Central memory CD8-positive, alpha-beta T cell (primary cell): ENCODE measurements around the gene VWA5B1.

Experiments used
- ATAC-seq: fragments of 150-1000 bp; cut with Tn5 transposase; replicated peaks from 2 replicates; pipeline ENCODE4 v1.10.0; 2022; ENCODE audit warnings: mild to moderate bottlenecking, moderate FRiP score, moderate number of reproducible peaks; ENCODE audit not compliant: poor library complexity, severe bottlenecking; ENCODE audit errors: extremely low read depth
- DNase-seq, 2 donors: peaks; one replicate each; pipeline ENCODE4 v3.0.0; 2021; ENCODE audit warnings: low spot score in 2 of 2
- H3K27ac Mint-ChIP-seq: one replicate; pipeline ENCODE4 v1.8.0; 2022; ENCODE audit warnings: low read depth, mild to moderate bottlenecking, moderate library complexity, mixed read lengths
- H3K27me3 Mint-ChIP-seq: one replicate; pipeline ENCODE4 v1.8.0; 2022; ENCODE audit warnings: mixed read lengths
- H3K36me3 Mint-ChIP-seq: one replicate; pipeline ENCODE4 v1.8.0; 2022; ENCODE audit warnings: mild to moderate bottlenecking, moderate library complexity, mixed read lengths; ENCODE audit not compliant: insufficient read depth
- H3K4me1 Mint-ChIP-seq: one replicate; pipeline ENCODE4 v1.8.0; 2022; ENCODE audit warnings: mixed read lengths
- H3K4me3 Mint-ChIP-seq: one replicate; pipeline ENCODE4 v1.8.0; 2022; ENCODE audit warnings: mild to moderate bottlenecking, moderate library complexity, mixed read lengths
- H3K9me3 Mint-ChIP-seq: one replicate; pipeline ENCODE4 v1.8.0; 2022; ENCODE audit warnings: mixed read lengths

The VWA5B1 gene

GRCh38 chr1:20318521-20318920 lies 27.8 kb downstream of the VWA5B1 start:
- no peak overlapping the region for H3K27ac Mint-ChIP-seq
- DNase-seq (no peak), ATAC-seq (no peak)
- H3K9me3 Mint-ChIP-seq: no peaks in the 10 kb centered on the region
- peaks cover 2% of the 10 kb centered on the region for H3K36me3 Mint-ChIP-seq
- no peak overlapping the region for H3K4me3 Mint-ChIP-seq
- peaks cover 12% of the 10 kb centered on the region for H3K27me3 Mint-ChIP-seq
- peaks cover 34% of the 10 kb centered on the region for H3K4me1 Mint-ChIP-seq

- peaks cover 35% of the 10 kb centered on the region for H3K4me1 Mint-ChIP-seq
- H3K27ac Mint-ChIP-seq: no peak overlapping the region
- no peaks in the 10 kb centered on the region for H3K9me3 Mint-ChIP-seq
- no peak overlapping the region for H3K4me3 Mint-ChIP-seq
- H3K36me3 Mint-ChIP-seq: peaks cover 2% of the 10 kb centered on the region
- peaks cover 12% of the 10 kb centered on the region for H3K27me3 Mint-ChIP-seq
- DNase-seq (no peak), ATAC-seq (no peak)
Measured at GRCh38 chr1:20318971-20319370, 28.3 kb downstream of the VWA5B1 start.

- Mint-ChIP-seq H3K36me3 (peaks cover 2% of the 10 kb centered on the region), H3K27me3 (peaks cover 12% of the 10 kb centered on the region), H3K27ac (no peak overlapping the region), H3K4me3 (no peak overlapping the region), H3K4me1 (peaks cover 35% of the 10 kb centered on the region), H3K9me3 (no peaks in the 10 kb centered on the region)
- ATAC-seq (no peak), DNase-seq (no peak)
Measured at GRCh38 chr1:20319456-20320220, 29.0 kb downstream of the VWA5B1 start.

- H3K27ac Mint-ChIP-seq: peak overlapping the region; percentile 58
- H3K27me3 Mint-ChIP-seq: peaks cover 12% of the 10 kb centered on the region
Measured at GRCh38 chr1:20320704-20321103, 30.0 kb downstream of the VWA5B1 start.

GRCh38 chr1:20321573-20321972 lies 30.9 kb downstream of the VWA5B1 start:
- Mint-ChIP-seq H3K4me3 (peak overlapping the region; percentile 69), H3K27ac (peak overlapping the region; percentile 58), H3K27me3 (peaks cover 12% of the 10 kb centered on the region), H3K4me1 (peaks cover 27% of the 10 kb centered on the region), H3K9me3 (no peaks in the 10 kb centered on the region), H3K36me3 (no peaks in the 10 kb centered on the region)
- DNase-seq (no peak), ATAC-seq (no peak)

More at GRCh38 chr1:20320704-20321103, 30.0 kb downstream of the VWA5B1 start:
- no peak for ATAC-seq
- Mint-ChIP-seq H3K4me1 (peaks cover 27% of the 10 kb centered on the region), H3K9me3 (no peaks in the 10 kb centered on the region), H3K4me3 (peak overlapping the region; percentile 69), H3K36me3 (no peaks in the 10 kb centered on the region)
- no peak for DNase-seq

- ATAC-seq (peak; percentile 41), DNase-seq (no peak)
- Mint-ChIP-seq H3K9me3 (no peaks in the 10 kb centered on the region), H3K36me3 (no peaks in the 10 kb centered on the region), H3K27me3 (peaks cover 18% of the 10 kb centered on the region), H3K27ac (peak overlapping the region; percentile 58), H3K4me3 (peak overlapping the region; percentile 69), H3K4me1 (peaks cover 27% of the 10 kb centered on the region)
Measured at GRCh38 chr1:20322081-20322824, 31.6 kb downstream of the VWA5B1 start.

GRCh38 chr1:20322825-20323612 lies 32.3 kb downstream of the VWA5B1 start:
- peaks cover 27% of the 10 kb centered on the region for H3K4me1 Mint-ChIP-seq
- H3K4me3 Mint-ChIP-seq: peak overlapping the region; percentile 69
- H3K27me3 Mint-ChIP-seq: peaks cover 26% of the 10 kb centered on the region
- no peaks in the 10 kb centered on the region for H3K9me3 Mint-ChIP-seq
- no peaks in the 10 kb centered on the region for H3K36me3 Mint-ChIP-seq
- ATAC-seq (peak; percentile 95), DNase-seq (peak in 1 of 2 donors; percentile 14)
- peak overlapping the region; percentile 58 for H3K27ac Mint-ChIP-seq

GRCh38 chr1:20323613-20323920 lies 32.9 kb downstream of the VWA5B1 start:
- H3K4me1 Mint-ChIP-seq: peaks cover 27% of the 10 kb centered on the region
- no peaks in the 10 kb centered on the region for H3K9me3 Mint-ChIP-seq
- peaks cover 31% of the 10 kb centered on the region for H3K27me3 Mint-ChIP-seq
- ATAC-seq: no peak
- no peak overlapping the region for H3K27ac Mint-ChIP-seq
- DNase-seq: no peak
- peak overlapping the region; percentile 69 for H3K4me3 Mint-ChIP-seq
- H3K36me3 Mint-ChIP-seq: no peaks in the 10 kb centered on the region

GRCh38 chr1:20324704-20325406 lies 34.2 kb downstream of the VWA5B1 start:
- DNase-seq (no peak), ATAC-seq (no peak)
- H3K4me1 Mint-ChIP-seq: peaks cover 27% of the 10 kb centered on the region
- H3K9me3 Mint-ChIP-seq: no peaks in the 10 kb centered on the region
- no peak overlapping the region for H3K4me3 Mint-ChIP-seq
- H3K27me3 Mint-ChIP-seq: peaks cover 33% of the 10 kb centered on the region
- H3K36me3 Mint-ChIP-seq: no peaks in the 10 kb centered on the region
- no peak overlapping the region for H3K27ac Mint-ChIP-seq

GRCh38 chr1:20325407-20325843 lies 34.8 kb downstream of the VWA5B1 start:
- H3K4me1 Mint-ChIP-seq: peaks cover 27% of the 10 kb centered on the region
- H3K9me3 Mint-ChIP-seq: no peaks in the 10 kb centered on the region
- H3K27me3 Mint-ChIP-seq: peaks cover 38% of the 10 kb centered on the region
- H3K27ac Mint-ChIP-seq: no peak overlapping the region
- DNase-seq (no peak), ATAC-seq (no peak)
- H3K36me3 Mint-ChIP-seq: no peaks in the 10 kb centered on the region
- H3K4me3 Mint-ChIP-seq: no peak overlapping the region

GRCh38 chr1:20325844-20326420 lies 35.3 kb downstream of the VWA5B1 start:
- no peak for ATAC-seq

GRCh38 chr1:20327467-20327866 lies 36.8 kb downstream of the VWA5B1 start:
- Mint-ChIP-seq H3K9me3 (no peaks in the 10 kb centered on the region), H3K4me1 (peaks cover 7% of the 10 kb centered on the region), H3K4me3 (no peak overlapping the region), H3K27ac (no peak overlapping the region), H3K36me3 (no peaks in the 10 kb centered on the region), H3K27me3 (peaks cover 38% of the 10 kb centered on the region)
- DNase-seq: no peak
- no peak for ATAC-seq

More at GRCh38 chr1:20325844-20326420, 35.3 kb downstream of the VWA5B1 start:
- H3K9me3 Mint-ChIP-seq: no peaks in the 10 kb centered on the region
- no peak for DNase-seq
- no peak overlapping the region for H3K27ac Mint-ChIP-seq
- peaks cover 23% of the 10 kb centered on the region for H3K4me1 Mint-ChIP-seq
- no peak overlapping the region for H3K4me3 Mint-ChIP-seq
- peaks cover 40% of the 10 kb centered on the region for H3K27me3 Mint-ChIP-seq
- H3K36me3 Mint-ChIP-seq: no peaks in the 10 kb centered on the region
